Gastrocnemius medialis (tissue), 4 donors: ENCODE measurements around the gene ACTL10. TPM values are rescaled to one million over a fixed set of nuclear protein-coding genes. Genes with fewer than 3 reads are reported as not detected.

Experiments
- ATAC-seq, 2 donors: fragments of 150-250 bp; one replicate each; pipeline ENCODE4 v1.9.1; 2016
- DNase-seq, 2 donors: peaks; one replicate each; pipeline ENCODE4 v3.0.0-alpha.2; 2019
- H3K27ac ChIP-seq, 4 donors: fragments of 200-600 bp; sonication (generic); 1 replicate in 1 of 4; 2 replicates in 3 of 4; pipeline ENCODE4 v1.5.1; 2016 to 2018; ENCODE audit warnings: mild to moderate bottlenecking in 2 of 4, moderate library complexity in 1 of 4
- H3K27me3 ChIP-seq, 3 donors: fragments of 200-600 bp; sonication (generic) in 2 of 3; 1 replicate in 1 of 3; 2 replicates in 2 of 3; pipeline versions ENCODE4 v1.5.1 to v1.6.0; 2016 to 2019; ENCODE audit warnings: mild to moderate bottlenecking in 1 of 3, moderate library complexity in 1 of 3
- H3K36me3 ChIP-seq, 2 donors: fragments of 200-600 bp; sonication (generic) in 1 of 2; one replicate each; pipeline ENCODE4 v1.5.1; 2017 to 2018
- H3K4me1 ChIP-seq, 2 donors: fragments of 200-600 bp; sonication (generic) in 1 of 2; one replicate each; pipeline ENCODE4 v1.5.1; 2016 to 2017; ENCODE audit warnings: mild to moderate bottlenecking in 2 of 2
- H3K4me3 ChIP-seq, 4 donors: fragments of 200-600 bp; sonication (generic) in 3 of 4; 1 replicate in 1 of 4; 2 replicates in 3 of 4; pipeline ENCODE4 v1.5.1; 2016 to 2019; ENCODE audit warnings: mild to moderate bottlenecking in 2 of 4
- H3K9me3 ChIP-seq, 3 donors: fragments of 200-600 bp; sonication (generic) in 2 of 3; 1 replicate in 1 of 3; 2 replicates in 2 of 3; pipeline ENCODE4 v1.5.1; 2016 to 2019
- CTCF ChIP-seq, 5 experiments: fragments of 450-650 bp in 3 of 5; fragments of 200-600 bp in 2 of 5; sonication (generic) in 2 of 5; IDR thresholded peaks in 4 of 5; conservative IDR thresholded peaks in 1 of 5; 1 replicate in 4 of 5; 2 replicates in 1 of 5; pipeline ENCODE4 v1.5.1; 2016 to 2019; ENCODE audit warnings: antibody characterized with exemption in 5 of 5, mild to moderate bottlenecking in 3 of 5, moderate library complexity in 3 of 5
- POLR2A ChIP-seq, 2 donors: fragments of 450-650 bp; IDR thresholded peaks; one replicate each; pipeline ENCODE4 v1.6.1; 2017; ENCODE audit warnings: antibody characterized with exemption in 2 of 2, mild to moderate bottlenecking in 2 of 2, moderate library complexity in 2 of 2
- in situ Hi-C, 4 donors: fragments of 200-750 bp; cut with MboI; loops; one replicate each; pipeline versions ENCODE4 v1.15.0 to v1.8.0; 2017; ENCODE audit warnings: low sequenced_read_pairs in 4 of 4
- intact Hi-C: fragments of 100-400 bp; cut with DNase I; formaldehyde crosslinking; loops from one replicate; pipeline ENCODE4 v1.15.1; 2023; ENCODE audit warnings: low total_unique reads
- total RNA-seq, 4 donors: library from RNA; depleted of rRNA; stranded (reverse); fragments of >200 nt; gene quantifications; one replicate each; pipeline versions ENCODE4 v1.1.0 to v1.2.3, GENCODE V29; 2016

Gene ACTL10
- total RNA-seq, 4 donors from 2014 or later: 0.22 to 0.39 TPM; not detected in 2

- no peak for TF ChIP-seq CTCF (IDR thresholded peaks at IDR 0.05 in 4 of 5, conservative IDR thresholded peaks at IDR 0.05 in 1 of 5)
- no peak for TF ChIP-seq POLR2A (IDR thresholded peaks at IDR 0.05)
- peaks cover 21 to 32% of the 10 kb centered on the region in 2 donors for H3K4me1 ChIP-seq
- H3K27ac ChIP-seq: peak overlapping the region in 2 of 4 donors; percentile 5 to 19
- H3K4me3 ChIP-seq: no peak overlapping the region
- ATAC-seq (peak; percentile 64 to 77), DNase-seq (peak; percentile 56 to 83)
- no peaks in the 10 kb centered on the region for H3K9me3 ChIP-seq
- intact Hi-C loops (no loop called here), in situ Hi-C loops (no loop called here)
- peaks cover 0 to 17% of the 10 kb centered on the region in 2 donors for H3K36me3 ChIP-seq
- H3K27me3 ChIP-seq: no peaks in the 10 kb centered on the region
Observed at GRCh38 chr20:33649201-33649681, 17.5 kb upstream of the ACTL10 start.

- ATAC-seq (no peak), DNase-seq (no peak)
- intact Hi-C loops (no loop called here), in situ Hi-C loops (loop anchor here in 2 of 4 donors (5.0 to 10.0 kb wide), 2 partner anchors 195 to 198 kb away; no protein-coding TSS in a partner anchor)
- no peak for TF ChIP-seq CTCF (IDR thresholded peaks at IDR 0.05 in 4 of 5, conservative IDR thresholded peaks at IDR 0.05 in 1 of 5)
- no peak for TF ChIP-seq POLR2A (IDR thresholded peaks at IDR 0.05)
- H3K4me3 ChIP-seq: no peak overlapping the region
- no peaks in the 10 kb centered on the region for H3K27me3 ChIP-seq
- H3K4me1 ChIP-seq: peaks cover 21 to 32% of the 10 kb centered on the region in 2 donors
- no peaks in the 10 kb centered on the region for H3K9me3 ChIP-seq
- peaks cover 0 to 7% of the 10 kb centered on the region in 2 donors for H3K36me3 ChIP-seq
- no peak overlapping the region for H3K27ac ChIP-seq
Observed at GRCh38 chr20:33650111-33650752, 16.5 kb upstream of the ACTL10 start.

GRCh38 chr20:33650753-33651561, 15.8 kb upstream of the ACTL10 start:
- intact Hi-C loops (no loop called here), in situ Hi-C loops (loop anchor here in 2 of 4 donors (5.0 to 10.0 kb wide), 2 partner anchors 196 to 199 kb away; no protein-coding TSS in a partner anchor)
- Histone ChIP-seq H3K9me3 (no peaks in the 10 kb centered on the region), H3K27me3 (no peaks in the 10 kb centered on the region), H3K36me3 (no peaks in the 10 kb centered on the region), H3K4me3 (no peak overlapping the region), H3K27ac (no peak overlapping the region), H3K4me1 (peaks cover 21 to 32% of the 10 kb centered on the region in 2 donors)
- DNase-seq (no peak), ATAC-seq (no peak)
- TF ChIP-seq POLR2A (IDR thresholded peaks at IDR 0.05) (no peak), CTCF (IDR thresholded peaks at IDR 0.05 in 4 of 5, conservative IDR thresholded peaks at IDR 0.05 in 1 of 5) (no peak)

GRCh38 chr20:33651562-33652048, 15.1 kb upstream of the ACTL10 start:
- H3K36me3 ChIP-seq: peaks cover 0 to 4% of the 10 kb centered on the region in 2 donors
- H3K9me3 ChIP-seq: no peaks in the 10 kb centered on the region
- DNase-seq: no peak
- no peak overlapping the region for H3K27ac ChIP-seq
- no peak for ATAC-seq
- H3K27me3 ChIP-seq: no peaks in the 10 kb centered on the region
- peaks cover 21 to 32% of the 10 kb centered on the region in 2 donors for H3K4me1 ChIP-seq
- in situ Hi-C loops (loop anchor here in 2 of 4 donors (5.0 to 10.0 kb wide), 2 partner anchors 197 to 199 kb away; no protein-coding TSS in a partner anchor), intact Hi-C loops (no loop called here)
- H3K4me3 ChIP-seq: no peak overlapping the region
- TF ChIP-seq POLR2A (IDR thresholded peaks at IDR 0.05) (no peak), CTCF (IDR thresholded peaks at IDR 0.05 in 4 of 5, conservative IDR thresholded peaks at IDR 0.05 in 1 of 5) (no peak)
